GM21423 (cell line): ENCODE data around the gene CDSN.
"Not testable (repeated sequence)": the region's sequence is repeated elsewhere in the genome, so short reads cannot be mapped to it uniquely, and the experiment has no call there.

Source experiments
- ATAC-seq: cut with Tn5 transposase; IDR thresholded peaks from one replicate; pipeline ENCODE4 v1.9.1; 2021; ENCODE audit warnings: mild to moderate bottlenecking, moderate library complexity; ENCODE audit not compliant: unreplicated experiment

The CDSN gene

DNA sequence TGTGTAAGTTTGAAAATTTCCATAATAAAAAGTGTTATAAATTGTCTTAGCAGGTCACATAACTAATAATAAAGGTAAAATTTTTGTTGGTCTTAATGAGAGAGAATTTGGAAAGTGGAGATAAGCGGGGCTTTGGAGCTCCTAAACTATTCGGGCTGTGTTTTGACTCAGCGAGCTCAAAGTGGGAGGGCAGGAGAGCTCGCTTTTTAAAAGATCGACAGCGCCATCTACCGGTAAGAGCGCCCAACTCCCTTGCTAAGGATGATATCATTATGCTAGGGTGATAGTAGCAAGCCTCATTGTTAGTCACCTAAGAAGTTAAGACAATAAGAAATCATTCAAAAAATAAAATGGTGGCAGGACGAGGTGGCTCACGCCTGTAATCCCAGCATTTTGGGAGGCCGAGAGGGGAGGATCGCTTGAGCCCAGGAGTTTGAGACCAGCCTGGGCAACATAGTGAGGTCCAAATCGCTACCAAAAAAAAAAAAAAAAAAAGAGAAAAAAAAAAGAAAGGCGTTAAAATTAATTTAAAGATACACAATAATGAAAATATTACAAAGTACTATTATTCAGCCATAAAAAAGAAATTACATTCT, 32.7 kb downstream of the CDSN start:
- peak; percentile 53 for ATAC-seq

DNA sequence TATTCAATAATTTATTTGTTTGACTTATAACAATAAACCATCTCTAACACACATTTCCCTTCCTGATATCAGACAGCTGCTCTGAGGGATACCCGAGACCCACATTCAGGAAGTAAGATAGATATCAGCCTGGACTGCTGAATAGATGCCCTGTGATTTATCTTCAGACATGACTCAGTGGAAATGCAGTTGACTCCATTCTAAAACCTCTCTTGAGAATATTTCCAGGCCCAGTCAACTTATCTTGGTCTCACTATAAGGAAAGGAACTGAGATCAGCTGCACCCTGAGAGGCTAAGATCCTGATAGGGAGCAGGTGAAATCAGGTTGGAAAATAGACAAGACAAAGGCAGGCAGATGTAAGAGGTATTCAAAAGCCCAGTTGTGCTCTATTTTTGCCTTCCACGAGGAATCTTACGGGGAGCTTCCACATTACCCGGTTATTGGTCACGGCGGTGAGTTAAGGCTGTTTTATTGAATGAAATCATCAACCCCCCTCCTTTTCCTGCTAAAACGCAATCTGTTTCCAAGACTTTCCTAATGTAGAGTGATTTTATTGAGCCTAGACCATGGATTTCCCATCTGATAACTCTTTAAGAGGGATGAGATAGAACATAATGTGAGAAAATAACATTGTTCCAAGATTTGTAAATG, 33.3 kb downstream of the CDSN start:
- ATAC-seq, result no peak

DNA sequence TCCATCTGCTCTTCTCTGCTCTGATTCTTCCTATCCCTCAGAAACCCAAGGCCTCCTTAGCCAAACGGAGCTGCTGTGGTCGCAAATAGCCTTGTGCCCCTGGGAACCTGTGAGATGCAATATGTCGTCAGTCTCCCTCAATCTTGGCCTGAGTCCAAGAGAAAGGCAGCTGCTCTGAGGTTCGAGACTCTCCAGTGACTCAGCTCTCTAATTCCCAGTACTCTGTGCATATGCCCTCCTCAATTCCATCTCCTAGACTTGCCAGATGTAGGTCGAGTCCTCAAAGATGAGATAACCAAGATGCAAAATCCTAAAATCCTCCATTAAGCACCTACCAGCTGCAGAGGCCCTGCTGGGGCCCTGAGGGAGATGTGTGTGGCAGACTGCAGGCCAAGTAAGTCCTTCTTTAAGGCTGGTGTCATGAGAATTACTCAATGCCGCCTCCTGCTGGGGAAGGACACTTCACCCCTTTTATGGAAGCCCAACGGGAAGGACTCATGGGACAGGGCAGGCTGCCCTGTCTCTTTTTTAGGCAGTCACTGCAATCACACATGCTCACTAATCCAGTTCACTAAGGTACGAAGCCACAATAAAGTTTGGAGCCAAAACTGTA, 36.4 kb downstream of the CDSN start:
- no peak for ATAC-seq

DNA sequence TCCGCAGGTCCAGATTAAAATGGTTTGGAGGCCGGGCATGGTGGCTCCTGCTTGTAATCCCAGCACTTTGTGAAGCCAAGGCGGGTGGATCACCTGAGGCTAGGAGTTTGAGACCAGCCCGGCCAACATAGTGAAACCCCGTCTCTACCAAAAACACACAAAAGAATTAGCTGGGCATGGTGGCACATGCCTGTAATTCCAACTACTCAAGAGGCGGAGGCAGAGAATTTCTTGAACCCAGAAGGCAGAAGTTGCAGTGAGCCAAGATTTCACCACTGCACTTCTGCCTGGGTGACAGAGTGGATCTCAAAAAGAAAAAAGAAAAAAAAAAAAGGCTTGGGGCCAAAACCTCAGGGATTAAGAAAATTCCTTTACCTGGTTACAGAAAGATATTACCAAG, 38.4 kb downstream of the CDSN start:
- no peak for ATAC-seq

- no peak for ATAC-seq
These were observed 40.5 kb downstream of the CDSN start for GRCh38 chr6:31079656-31080261.

DNA sequence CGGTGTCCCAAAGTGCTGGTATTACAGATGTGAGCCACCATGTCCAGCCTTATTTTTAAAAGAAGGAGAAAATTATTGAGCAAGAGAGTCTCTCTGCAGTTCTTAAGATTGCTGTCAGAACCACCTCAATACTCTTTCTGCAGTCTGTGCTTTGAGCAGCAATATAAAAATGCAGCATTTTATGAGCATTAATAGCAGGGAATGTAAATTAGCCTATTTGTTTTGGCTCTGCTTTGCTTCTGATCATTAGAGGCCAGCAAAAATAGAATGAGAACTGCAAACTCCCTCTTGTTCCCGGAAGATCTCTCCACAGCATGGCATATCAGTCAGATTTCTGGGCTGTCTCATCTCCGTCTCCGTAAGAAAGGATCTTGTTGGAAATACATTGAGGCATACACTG, 43.6 kb downstream of the CDSN start:
- ATAC-seq, result no peak

DNA sequence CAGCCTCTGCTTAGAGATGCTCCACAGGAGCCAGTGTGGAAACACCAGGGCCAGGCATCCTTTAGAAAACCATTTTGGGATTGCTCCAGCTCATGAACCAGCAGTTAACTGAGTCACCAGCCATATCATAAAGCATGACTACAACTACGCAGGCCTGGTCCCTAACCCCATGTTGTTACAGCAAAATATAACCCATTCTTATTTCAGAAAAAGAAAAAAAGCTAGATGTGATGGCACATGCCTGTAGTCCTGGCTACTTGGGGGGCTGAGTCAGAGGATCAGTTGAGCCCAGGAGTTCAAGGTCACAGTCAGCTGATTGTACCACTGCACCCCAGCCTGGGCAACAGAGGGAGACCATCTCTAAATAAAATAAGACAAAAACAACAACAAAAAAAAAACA, 44.7 kb downstream of the CDSN start:
- no peak for ATAC-seq

DNA sequence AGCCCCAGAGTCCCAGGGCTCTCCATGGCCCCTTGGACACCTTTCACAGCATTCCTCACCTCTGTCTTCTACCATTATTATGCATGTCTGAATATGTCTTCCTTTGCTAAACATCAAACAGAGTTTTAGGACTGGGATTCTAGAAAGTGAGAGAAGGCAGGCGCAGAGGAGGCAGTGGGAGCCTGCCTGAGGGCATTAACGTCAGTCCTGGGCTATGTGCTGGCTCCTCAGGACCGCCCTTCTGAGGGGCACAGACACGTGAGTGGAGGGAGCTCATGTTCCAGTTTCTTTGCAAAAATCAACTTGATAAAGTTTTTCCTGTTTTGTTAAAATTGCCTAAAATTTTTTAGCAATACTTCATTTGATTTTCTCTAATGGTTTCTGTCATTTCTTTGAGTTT, 45.8 kb downstream of the CDSN start:
- no peak for ATAC-seq

- no peak for ATAC-seq
These were observed 49.5 kb downstream of the CDSN start for GRCh38 chr6:31070711-31071197.

- ATAC-seq, result no peak
These were observed 51.4 kb downstream of the CDSN start for GRCh38 chr6:31068669-31069340.

DNA sequence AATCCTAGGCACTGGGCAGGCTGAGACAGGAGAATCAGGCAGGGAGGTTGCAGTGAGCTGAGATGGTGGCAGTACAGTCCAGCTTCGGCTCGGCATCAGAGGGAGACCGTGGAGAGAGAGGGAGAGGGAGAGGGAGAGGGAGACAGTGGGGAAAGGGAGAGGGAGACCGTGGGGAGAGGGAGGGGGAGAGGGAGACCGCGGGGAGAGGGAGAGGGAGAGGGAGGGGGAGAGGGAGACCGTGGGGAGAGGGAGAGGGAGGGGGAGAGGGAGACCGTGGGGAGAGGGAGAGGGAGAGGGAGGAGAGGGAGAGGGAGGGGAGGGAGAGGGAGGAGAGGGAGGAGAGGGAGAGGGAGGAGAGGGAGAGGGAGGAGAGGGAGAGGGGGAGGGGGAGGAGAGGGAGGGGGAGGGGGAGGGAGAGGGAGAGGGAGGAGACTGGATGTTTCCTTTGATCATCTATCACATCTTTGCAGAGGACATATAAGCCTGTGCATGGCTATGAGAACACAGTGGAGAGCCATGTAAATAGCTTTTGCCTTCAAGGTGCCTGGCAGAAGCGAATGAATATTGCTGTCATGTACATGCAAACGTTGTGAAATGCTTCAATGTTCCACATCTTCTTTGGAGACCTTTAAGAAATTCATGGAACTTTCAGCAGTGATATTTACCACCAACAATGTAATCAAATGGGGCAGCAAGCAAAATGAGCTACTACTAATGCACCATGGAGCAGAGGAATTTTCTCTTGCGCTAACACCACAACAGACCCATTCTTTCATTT, 52.2 kb downstream of the CDSN start:
- not testable (repeated sequence) for ATAC-seq

GRCh38 chr6:31067028-31067427, 53.2 kb downstream of the CDSN start:
- not testable (repeated sequence) for ATAC-seq

DNA sequence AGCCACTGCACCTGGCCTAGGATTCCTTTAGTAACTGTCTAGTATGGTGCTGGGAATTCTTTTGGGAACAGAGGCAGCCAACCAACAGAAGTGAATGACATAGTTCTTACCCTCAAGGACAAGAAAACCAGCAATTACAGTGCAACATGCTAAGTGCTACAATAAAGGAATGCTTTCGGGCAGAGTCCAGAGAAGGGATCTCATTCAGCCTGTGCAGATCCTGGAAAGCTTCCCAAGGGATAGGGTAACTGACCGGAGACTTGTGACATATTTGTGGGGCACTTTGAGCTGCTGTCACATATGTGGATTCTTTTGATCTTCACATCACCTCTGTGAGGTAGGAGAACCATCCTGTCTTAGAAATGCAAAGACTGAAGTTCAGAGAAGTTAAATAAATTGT, 54.7 kb downstream of the CDSN start:
- no peak for ATAC-seq
